CD14-positive monocyte (primary cell): ENCODE measurements around the gene NXPH3. TPM values are rescaled to one million over a fixed set of nuclear protein-coding genes. Genes with fewer than 3 reads are reported as not detected.

Source experiments
- DNase-seq, 3 donors: peaks; one replicate each; pipeline ENCODE4 v3.0.0-alpha.2; 2011 to 2022
- H2AFZ ChIP-seq: 2 replicates; pipeline ENCODE4 v1.6.0; 2012; ENCODE audit warnings: mild to moderate bottlenecking, low read depth, low read length, inconsistent platforms; ENCODE audit not compliant: insufficient read depth, poor library complexity, severe bottlenecking
- H3K27ac ChIP-seq, 2 donors: 1 replicate in 1 of 2; 2 replicates in 1 of 2; pipeline ENCODE4 v1.5.1; 2012 to 2013; ENCODE audit warnings: low read length in 2 of 2, control low read depth in 1 of 2, inconsistent platforms in 1 of 2, low read depth in 1 of 2, mild to moderate bottlenecking in 1 of 2
- H3K27me3 ChIP-seq, 2 donors: one replicate each; pipeline versions ENCODE4 v1.6.0 to v1.6.1; 2011 to 2013; ENCODE audit warnings: low read length in 2 of 2; ENCODE audit not compliant: control insufficient read depth in 2 of 2, insufficient read depth in 2 of 2
- H3K36me3 ChIP-seq, 2 donors: replicated peaks in 1 of 2; 1 replicate in 1 of 2; 2 replicates in 1 of 2; pipeline versions ENCODE4 v1.5.1 to v1.6.1; 2012 to 2013; ENCODE audit warnings: low read length in 2 of 2, control low read depth in 1 of 2, inconsistent platforms in 1 of 2, mild to moderate bottlenecking in 1 of 2; ENCODE audit not compliant: insufficient read depth in 2 of 2, control insufficient read depth in 1 of 2
- H3K4me1 ChIP-seq, 2 donors: 1 replicate in 1 of 2; 2 replicates in 1 of 2; pipeline versions ENCODE4 v1.5.1 to v1.6.1; 2012 to 2013; ENCODE audit warnings: low read length in 2 of 2, control low read depth in 1 of 2, inconsistent platforms in 1 of 2, mild to moderate bottlenecking in 1 of 2, moderate library complexity in 1 of 2; ENCODE audit not compliant: insufficient read depth in 2 of 2, control insufficient read depth in 1 of 2
- H3K4me2 ChIP-seq: replicated peaks from 2 replicates; pipeline ENCODE3; 2012; ENCODE audit warnings: low read length, moderate library complexity, mild to moderate bottlenecking; ENCODE audit not compliant: poor library complexity, severe bottlenecking; ENCODE audit errors: extremely low read depth
- H3K4me3 ChIP-seq, 3 experiments: fragments of 200-600 bp in 1 of 3; sonication (generic) in 1 of 3; replicated peaks in 1 of 3; 1 replicate in 2 of 3; 2 replicates in 1 of 3; pipeline ENCODE4 v1.5.1; 2011 to 2013; ENCODE audit warnings: low read length in 3 of 3, mild to moderate bottlenecking in 3 of 3, control low read depth in 2 of 3, low read depth in 2 of 3, inconsistent platforms in 1 of 3, moderate library complexity in 1 of 3
- H3K79me2 ChIP-seq: 2 replicates; pipeline ENCODE4 v1.6.0; 2012; ENCODE audit warnings: mild to moderate bottlenecking, control low read depth, inconsistent platforms, low read length, moderate library complexity; ENCODE audit not compliant: insufficient read depth
- H3K9ac ChIP-seq: 2 replicates; pipeline ENCODE4 v1.6.0; 2017; ENCODE audit warnings: low read length, mild to moderate bottlenecking; ENCODE audit not compliant: insufficient read depth, poor library complexity, severe bottlenecking
- H3K9me3 ChIP-seq, 2 donors: replicated peaks in 1 of 2; 1 replicate in 1 of 2; 2 replicates in 1 of 2; pipeline versions ENCODE4 v1.5.1 to v1.6.1; 2012 to 2013; ENCODE audit warnings: low read length in 2 of 2, control low read depth in 1 of 2; ENCODE audit not compliant: control insufficient read depth in 1 of 2, insufficient read depth in 1 of 2
- H4K20me1 ChIP-seq: 2 replicates; pipeline ENCODE4 v1.6.0; 2012; ENCODE audit warnings: mild to moderate bottlenecking, low read length, control low read depth, moderate library complexity; ENCODE audit not compliant: insufficient read depth
- H3K27ac Mint-ChIP-seq, 7 donors: one replicate each; pipeline ENCODE4 v1.8.0; 2020; ENCODE audit warnings: mild to moderate bottlenecking in 7 of 7, mixed read lengths in 7 of 7, moderate library complexity in 6 of 7, inconsistent platforms in 2 of 7
- H3K27me3 Mint-ChIP-seq, 3 donors: one replicate each; pipeline ENCODE4 v1.8.0; 2021 to 2022; ENCODE audit warnings: low read depth in 3 of 3, mild to moderate bottlenecking in 3 of 3, mixed read lengths in 3 of 3, moderate library complexity in 3 of 3, inconsistent platforms in 1 of 3
- H3K36me3 Mint-ChIP-seq, 2 donors: one replicate each; pipeline ENCODE4 v1.8.0; 2020; ENCODE audit warnings: mixed read lengths in 2 of 2, inconsistent platforms in 1 of 2, mild to moderate bottlenecking in 1 of 2
- H3K4me1 Mint-ChIP-seq: one replicate; pipeline ENCODE4 v1.8.0; 2020; ENCODE audit warnings: mild to moderate bottlenecking, mixed read lengths
- H3K4me3 Mint-ChIP-seq, 2 donors: one replicate each; pipeline ENCODE4 v1.8.0; 2020; ENCODE audit warnings: mild to moderate bottlenecking in 2 of 2, mixed read lengths in 2 of 2, moderate library complexity in 1 of 2
- H3K9me3 Mint-ChIP-seq, 7 donors: one replicate each; pipeline ENCODE4 v1.8.0; 2020 to 2022; ENCODE audit warnings: mixed read lengths in 7 of 7, mild to moderate bottlenecking in 6 of 7, moderate library complexity in 6 of 7, inconsistent platforms in 2 of 7
- WGBS: methylation state at CpG from one replicate; pipeline ENCODE4 v1.1.5; 2013; ENCODE audit warnings: missing lambda C conversion rate; ENCODE audit not compliant: insufficient coverage; 5-methylcytosine and 5-hydroxymethylcytosine counted together
- intact Hi-C, 2 donors: fragments of 100-400 bp; cut with micrococcal nuclease; formaldehyde crosslinking; loops; one replicate each; pipeline versions ENCODE4 v1.15.0 to v1.15.1; 2023
- polyA plus RNA-seq, 3 donors: library from polyadenylated mRNA; depleted of rRNA in 1 of 3; unstranded in 2 of 3; stranded (reverse) in 1 of 3; fragments of 300-500 nt in 2 of 3; fragments of >200 nt in 1 of 3; fragmentation: Illumina TruSeq in 2 of 3; gene quantifications; 1 replicate in 2 of 3; 2 replicates in 1 of 3; pipeline ENCODE4 v1.2.3, GENCODE V29; 2012 to 2021
- TF ChIP-seq, protein P1 (sequence below): fragments of 200-600 bp; IDR thresholded peaks from one replicate; pipeline ENCODE4 v1.8.0; 2022; ENCODE audit warnings: antibody characterized with exemption, mild to moderate bottlenecking

NXPH3 gene
- polyA plus RNA-seq, 3 donors: not detected

DNA sequence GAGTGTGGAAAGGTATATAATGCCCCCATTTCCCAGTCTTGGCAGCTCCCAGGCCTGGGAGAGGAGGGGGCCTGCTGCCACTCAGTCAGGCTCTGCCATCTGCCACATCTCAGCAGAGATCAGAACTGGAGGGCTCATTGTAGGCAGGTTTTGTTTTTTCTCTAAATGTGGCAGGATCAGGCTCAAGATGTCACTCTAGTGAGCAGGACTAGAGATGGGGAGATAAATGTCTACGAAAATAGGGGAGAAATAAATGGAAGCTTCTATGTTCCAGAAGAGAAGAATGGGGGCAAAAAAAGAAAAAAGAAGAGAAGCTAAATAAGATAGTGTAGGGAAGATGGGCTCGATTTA lies 13.9 kb downstream of the NXPH3 start:
- WGBS: no CpG with 5 or more reads among the region's 2 CpGs

DNA sequence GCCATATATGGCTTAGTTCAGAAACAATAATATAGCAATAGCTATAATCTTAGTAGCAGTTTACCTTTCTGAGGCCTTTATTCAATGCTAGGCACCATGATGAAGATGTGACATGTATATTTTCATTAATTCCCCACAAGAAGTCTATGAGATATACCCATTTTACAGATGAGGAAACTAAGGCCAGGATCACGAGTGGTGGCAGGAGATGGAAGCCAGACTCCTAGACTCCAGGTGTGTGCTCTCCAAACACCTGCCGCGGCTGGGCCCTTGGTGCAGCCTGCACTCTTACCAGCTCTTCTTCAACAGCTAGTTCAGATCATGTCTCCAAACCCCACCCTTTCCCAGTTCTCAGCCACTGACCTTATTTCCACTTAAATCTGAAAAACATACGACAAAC lies 15.2 kb downstream of the NXPH3 start:
- DNase-seq: no peak
- Mint-ChIP-seq H3K9me3 (peaks cover 0 to 5% (median 0%) of the 10 kb centered on the region in 7 donors), H3K27me3 (peaks cover 0 to 2% (median 0%) of the 10 kb centered on the region in 3 donors), H3K27ac (peak overlapping the region in 1 of 7 donors; percentile 60), H3K4me1 (peaks cover 3% of the 10 kb centered on the region), H3K36me3 (peaks cover 24 to 46% of the 10 kb centered on the region in 2 donors), H3K4me3 (no peak overlapping the region)
- no peak overlapping the region for H2AFZ ChIP-seq
- H3K79me2 ChIP-seq: no peaks in the 10 kb centered on the region
- no peaks in the 10 kb centered on the region for H3K9me3 ChIP-seq
- TF ChIP-seq, protein P1, sequence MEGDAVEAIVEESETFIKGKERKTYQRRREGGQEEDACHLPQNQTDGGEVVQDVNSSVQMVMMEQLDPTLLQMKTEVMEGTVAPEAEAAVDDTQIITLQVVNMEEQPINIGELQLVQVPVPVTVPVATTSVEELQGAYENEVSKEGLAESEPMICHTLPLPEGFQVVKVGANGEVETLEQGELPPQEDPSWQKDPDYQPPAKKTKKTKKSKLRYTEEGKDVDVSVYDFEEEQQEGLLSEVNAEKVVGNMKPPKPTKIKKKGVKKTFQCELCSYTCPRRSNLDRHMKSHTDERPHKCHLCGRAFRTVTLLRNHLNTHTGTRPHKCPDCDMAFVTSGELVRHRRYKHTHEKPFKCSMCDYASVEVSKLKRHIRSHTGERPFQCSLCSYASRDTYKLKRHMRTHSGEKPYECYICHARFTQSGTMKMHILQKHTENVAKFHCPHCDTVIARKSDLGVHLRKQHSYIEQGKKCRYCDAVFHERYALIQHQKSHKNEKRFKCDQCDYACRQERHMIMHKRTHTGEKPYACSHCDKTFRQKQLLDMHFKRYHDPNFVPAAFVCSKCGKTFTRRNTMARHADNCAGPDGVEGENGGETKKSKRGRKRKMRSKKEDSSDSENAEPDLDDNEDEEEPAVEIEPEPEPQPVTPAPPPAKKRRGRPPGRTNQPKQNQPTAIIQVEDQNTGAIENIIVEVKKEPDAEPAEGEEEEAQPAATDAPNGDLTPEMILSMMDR: no peak
- H3K36me3 ChIP-seq: peaks cover 2 to 40% of the 10 kb centered on the region in 2 donors
- no peak overlapping the region for H3K27ac ChIP-seq
- no peaks in the 10 kb centered on the region for H3K27me3 ChIP-seq
- no peak overlapping the region for H3K9ac ChIP-seq
- H3K4me3 ChIP-seq: no peak overlapping the region
- no peaks in the 10 kb centered on the region for H3K4me1 ChIP-seq
- WGBS: 96% methylated on average over 3 of the region's 4 CpGs
- intact Hi-C loops: loop anchor here in 1 of 2 donors (10.0 kb wide), 1 partner anchor 64 kb away; no protein-coding TSS in a partner anchor
- H4K20me1 ChIP-seq: peaks cover 5% of the 10 kb centered on the region
- no peak overlapping the region for H3K4me2 ChIP-seq

More for the DNA sequence above, 13.9 kb downstream of the NXPH3 start:
- H3K4me1 Mint-ChIP-seq: peaks cover 3% of the 10 kb centered on the region
- peaks cover 0 to 2% (median 0%) of the 10 kb centered on the region in 3 donors for H3K27me3 Mint-ChIP-seq
- H3K27ac ChIP-seq: no peak overlapping the region
- no peak for DNase-seq
- intact Hi-C loops: no loop called here
- no peak overlapping the region for H3K4me3 Mint-ChIP-seq
- H3K79me2 ChIP-seq: no peaks in the 10 kb centered on the region
- H3K36me3 ChIP-seq: peaks cover 2 to 28% of the 10 kb centered on the region in 2 donors
- no peak overlapping the region for H3K9ac ChIP-seq
- no peak overlapping the region for H3K4me2 ChIP-seq
- H4K20me1 ChIP-seq: peaks cover 5% of the 10 kb centered on the region
- no peak overlapping the region for H2AFZ ChIP-seq
- no peaks in the 10 kb centered on the region for H3K27me3 ChIP-seq
- peaks cover 0 to 5% (median 0%) of the 10 kb centered on the region in 7 donors for H3K9me3 Mint-ChIP-seq
- peaks cover 17 to 36% of the 10 kb centered on the region in 2 donors for H3K36me3 Mint-ChIP-seq
- H3K9me3 ChIP-seq: no peaks in the 10 kb centered on the region
- no peak overlapping the region for H3K4me3 ChIP-seq
- no peaks in the 10 kb centered on the region for H3K4me1 ChIP-seq
- peak overlapping the region in 2 of 7 donors; percentile 1 to 20 for H3K27ac Mint-ChIP-seq
- TF ChIP-seq, protein P1: no peak
